Hematopoietic multipotent progenitor cell treated with erythropoietin and hydrocortisone succinate and interleukin-3 and kit ligand, for 8 days (in vitro differentiated cells): ENCODE measurements around the gene PKD2L1.

ENCODE experiments used
- DNase-seq: peaks from one replicate; pipeline ENCODE4 v3.0.0-alpha.2; 2015

The PKD2L1 gene

DNA sequence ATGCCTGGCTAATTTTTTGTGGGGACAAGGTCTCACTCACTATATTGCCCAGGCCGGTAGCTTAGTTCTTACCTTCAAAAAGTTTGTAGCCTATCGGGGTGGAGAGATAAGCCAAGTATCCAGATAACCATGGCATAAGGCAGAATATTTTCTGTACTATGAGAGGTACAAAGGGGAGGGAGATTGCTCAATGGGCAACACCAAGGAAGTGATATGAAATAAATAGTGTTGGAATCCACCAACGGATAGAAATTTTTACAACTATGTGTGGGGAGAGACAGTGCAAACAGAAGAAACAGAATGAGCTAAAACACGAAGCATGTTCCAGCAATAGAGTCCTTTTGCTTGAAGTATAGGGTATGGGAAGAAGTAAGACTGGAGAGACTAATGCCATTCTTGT is 25.1 kb upstream of the PKD2L1 start:
- no peak for DNase-seq

DNA sequence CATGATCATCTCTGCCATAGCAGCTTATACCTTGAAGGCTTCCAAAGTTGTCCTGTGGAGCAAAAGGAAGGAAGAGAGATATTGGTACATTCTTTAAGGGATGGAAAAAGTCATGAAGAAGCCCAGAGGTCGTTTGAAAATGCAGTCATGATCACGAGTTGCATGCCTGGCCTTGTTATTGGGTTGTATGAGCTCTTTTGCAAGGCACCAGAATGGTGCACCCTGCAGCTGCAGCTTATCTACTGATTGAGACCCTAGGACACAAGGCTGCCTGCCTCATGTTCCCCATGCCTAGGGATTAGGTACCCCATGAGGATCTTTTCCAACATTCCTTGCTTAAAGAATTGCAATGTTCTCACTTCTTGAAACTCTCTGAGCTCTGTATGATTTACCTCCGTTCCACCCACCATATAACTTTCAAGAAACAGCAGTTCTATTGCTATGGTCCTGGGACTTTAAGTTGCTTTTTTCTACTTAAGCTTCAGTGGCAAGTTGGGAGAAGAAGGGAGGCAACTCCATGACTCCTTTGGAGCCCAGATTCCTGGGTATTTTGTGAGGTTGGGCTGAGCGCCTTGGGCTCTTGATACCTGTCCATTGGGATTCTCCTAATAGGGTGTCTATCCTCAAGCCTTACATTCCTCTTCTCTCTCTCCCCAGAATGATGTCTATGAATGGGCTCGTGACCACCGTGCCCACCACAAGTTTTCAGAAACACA is 23.9 kb upstream of the PKD2L1 start:
- DNase-seq: no peak

DNA sequence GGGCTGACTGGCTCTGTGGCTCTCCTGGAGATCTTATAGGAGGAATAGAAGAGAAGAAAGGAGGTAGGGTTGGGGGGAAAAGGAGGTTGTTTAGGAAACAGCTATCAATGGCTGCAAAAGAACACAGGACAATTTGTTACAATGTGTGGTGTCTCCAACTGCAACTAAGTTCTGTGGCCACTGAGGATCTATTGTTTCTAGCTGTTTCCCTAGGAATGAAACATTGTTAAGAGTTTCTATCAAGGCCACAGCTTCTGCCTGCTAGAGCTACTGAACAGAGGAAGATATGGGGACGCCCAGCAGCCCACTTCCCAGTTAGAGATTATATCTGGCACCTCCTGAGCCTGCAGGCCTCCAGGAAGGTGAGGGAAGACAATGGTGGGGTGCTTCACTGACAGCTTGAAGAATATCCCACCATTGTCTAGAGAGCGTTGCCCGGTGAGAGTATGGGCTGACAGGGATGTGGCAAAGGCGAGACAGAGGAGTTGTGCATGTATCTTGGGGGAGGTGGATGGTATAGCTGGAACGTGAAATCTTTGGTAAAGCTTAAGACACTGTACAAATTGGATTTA is 21.0 kb upstream of the PKD2L1 start:
- no peak for DNase-seq

DNA sequence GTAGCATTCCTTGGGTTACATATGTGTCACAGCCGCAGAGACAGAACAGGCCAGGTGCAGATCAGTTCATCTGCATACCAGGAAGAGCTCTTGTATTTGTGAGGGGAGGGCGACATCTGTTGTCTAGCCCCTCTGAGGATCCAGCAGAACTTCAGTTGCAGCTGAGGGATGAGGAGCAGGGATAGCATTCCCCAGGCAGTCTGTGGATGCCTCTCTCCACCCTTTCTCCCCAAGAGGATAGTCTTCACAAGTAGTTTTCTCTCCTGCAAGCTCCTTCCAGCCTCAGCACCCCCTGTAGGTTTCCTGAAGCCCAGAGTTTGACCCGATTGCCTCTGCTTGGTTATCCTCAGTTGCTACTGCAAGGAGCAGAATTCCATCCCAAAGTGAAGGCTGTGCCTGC is 19.6 kb upstream of the PKD2L1 start:
- no peak for DNase-seq

DNA sequence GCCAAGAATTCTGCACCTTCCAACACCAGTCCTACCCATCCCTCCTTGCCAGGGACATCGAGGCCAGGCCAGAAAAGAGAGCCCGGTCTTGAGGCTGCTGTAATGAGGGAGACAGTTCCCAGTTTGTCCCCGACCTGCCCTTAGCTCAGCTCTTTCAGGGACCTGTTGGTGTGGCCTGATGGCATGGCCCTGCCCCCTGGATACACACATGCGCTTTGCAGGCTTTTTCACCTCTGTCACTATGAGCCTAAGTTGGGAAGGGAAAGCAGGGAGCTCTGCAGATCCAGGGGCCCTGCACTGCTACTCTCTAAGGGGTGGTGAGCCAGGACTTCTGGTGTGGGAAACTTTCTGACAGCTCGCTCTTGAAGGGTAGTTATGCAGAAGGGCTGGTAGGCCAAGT is 19.1 kb upstream of the PKD2L1 start:
- no peak for DNase-seq

DNA sequence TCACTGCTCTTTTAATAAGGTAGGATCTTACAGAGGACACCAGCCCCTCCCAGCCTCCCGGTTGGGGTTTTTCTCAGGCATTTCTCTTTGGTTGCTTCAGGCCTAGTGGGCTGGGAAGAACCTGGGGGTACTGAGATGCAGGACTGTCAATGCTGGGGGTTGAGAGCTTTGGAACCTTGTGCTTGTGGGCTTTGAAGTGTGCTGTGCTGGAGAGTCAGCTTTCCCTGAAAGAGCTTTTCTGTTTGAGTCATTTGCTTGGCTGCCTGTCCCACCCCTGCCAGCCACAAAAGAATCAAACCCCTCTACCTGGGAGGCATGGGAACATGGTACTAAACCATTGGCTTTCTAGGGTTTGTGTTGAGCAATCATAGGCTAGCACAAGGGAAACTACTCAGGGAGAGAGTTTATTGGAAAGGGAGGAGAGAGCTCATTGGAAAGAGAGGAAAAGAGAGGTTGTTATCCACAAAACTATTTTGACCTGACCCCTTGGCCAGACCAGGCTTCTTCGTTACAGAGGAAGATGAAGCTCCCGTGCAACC is 18.4 kb upstream of the PKD2L1 start:
- DNase-seq: no peak

DNA sequence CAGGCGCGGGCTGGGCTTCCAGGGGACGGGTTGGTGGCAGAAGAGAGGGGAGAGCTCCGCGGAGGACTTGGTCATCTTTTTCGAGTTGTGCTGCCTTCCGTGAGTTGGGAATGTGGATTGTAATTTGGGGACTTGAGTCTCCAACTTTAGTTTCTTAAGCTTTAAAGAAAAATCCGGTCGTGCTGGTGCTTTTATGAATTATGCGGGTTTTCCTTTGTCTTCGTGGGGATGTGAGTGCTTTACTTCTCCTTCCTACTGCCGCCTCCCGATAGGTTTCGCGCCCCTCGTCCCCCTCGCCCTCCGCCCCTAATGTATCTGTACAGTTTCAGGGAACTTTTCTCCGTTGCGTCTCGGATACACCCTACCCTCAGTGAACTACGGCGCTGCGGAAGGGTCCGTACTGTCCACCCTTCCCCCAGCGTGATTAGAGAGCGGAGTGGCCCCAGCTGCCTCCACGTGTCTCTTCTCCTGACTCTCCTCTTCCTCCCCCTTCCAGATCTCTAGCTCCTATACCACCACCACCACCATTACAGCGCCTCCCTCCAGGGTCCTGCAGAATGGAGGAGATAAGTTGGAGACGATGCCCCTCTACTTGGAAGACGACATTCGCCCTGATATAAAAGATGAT is 17.7 kb upstream of the PKD2L1 start:
- DNase-seq: peak; percentile 46

DNA sequence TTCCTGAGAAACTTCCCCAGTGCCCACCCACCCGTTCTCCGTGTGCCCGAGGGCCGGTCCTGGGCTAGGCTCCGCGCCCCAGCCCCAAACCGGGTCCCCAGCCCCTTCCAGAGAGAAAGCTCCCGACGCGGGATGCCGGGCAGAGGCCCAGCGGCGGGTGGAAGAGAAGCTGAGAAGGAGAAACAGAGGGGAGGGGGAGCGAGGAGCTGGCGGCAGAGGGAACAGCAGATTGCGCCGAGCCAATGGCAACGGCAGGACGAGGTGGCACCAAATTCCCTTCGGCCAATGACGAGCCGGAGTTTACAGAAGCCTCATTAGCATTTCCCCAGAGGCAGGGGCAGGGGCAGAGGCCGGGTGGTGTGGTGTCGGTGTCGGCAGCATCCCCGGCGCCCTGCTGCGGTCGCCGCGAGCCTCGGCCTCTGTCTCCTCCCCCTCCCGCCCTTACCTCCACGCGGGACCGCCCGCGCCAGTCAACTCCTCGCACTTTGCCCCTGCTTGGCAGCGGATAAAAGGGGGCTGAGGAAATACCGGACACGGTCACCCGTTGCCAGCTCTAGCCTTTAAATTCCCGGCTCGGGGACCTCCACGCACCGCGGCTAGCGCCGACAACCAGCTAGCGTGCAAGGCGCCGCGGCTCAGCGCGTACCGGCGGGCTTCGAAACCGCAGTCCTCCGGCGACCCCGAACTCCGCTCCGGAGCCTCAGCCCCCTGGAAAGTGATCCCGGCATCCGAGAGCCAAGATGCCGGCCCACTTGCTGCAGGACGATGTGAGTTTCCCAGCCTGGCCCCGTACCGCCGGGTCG is 16.9 kb upstream of the PKD2L1 start, which contains the start of gene SCD:
Gene SCD (plus strand): TSS at position 469 of the 803 bp plus-strand sequence. CDS start 272 bp downstream, at position 741.
- peak; percentile 96 for DNase-seq

DNA sequence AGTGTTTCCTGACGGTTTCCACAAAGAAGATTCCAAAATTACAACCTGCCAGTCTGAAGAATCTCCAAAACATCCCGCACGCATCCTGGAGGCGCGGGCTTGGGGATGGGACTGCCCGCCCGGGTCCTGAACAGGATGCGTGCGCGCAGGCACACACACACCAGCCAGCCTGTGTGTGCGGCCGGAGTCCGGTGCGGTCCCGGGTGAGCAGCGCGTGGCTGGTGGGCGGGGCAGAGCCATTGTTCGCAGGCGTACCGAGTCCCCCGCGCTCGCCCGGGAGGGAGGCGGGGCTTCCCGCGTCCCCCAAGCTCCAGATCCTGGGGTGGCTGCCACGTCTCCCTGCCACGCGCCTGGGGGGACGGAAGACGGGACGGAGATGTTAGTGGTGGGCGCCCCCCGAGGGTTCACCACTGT is 16.3 kb upstream of the PKD2L1 start:
- peak; percentile 70 for DNase-seq

DNA sequence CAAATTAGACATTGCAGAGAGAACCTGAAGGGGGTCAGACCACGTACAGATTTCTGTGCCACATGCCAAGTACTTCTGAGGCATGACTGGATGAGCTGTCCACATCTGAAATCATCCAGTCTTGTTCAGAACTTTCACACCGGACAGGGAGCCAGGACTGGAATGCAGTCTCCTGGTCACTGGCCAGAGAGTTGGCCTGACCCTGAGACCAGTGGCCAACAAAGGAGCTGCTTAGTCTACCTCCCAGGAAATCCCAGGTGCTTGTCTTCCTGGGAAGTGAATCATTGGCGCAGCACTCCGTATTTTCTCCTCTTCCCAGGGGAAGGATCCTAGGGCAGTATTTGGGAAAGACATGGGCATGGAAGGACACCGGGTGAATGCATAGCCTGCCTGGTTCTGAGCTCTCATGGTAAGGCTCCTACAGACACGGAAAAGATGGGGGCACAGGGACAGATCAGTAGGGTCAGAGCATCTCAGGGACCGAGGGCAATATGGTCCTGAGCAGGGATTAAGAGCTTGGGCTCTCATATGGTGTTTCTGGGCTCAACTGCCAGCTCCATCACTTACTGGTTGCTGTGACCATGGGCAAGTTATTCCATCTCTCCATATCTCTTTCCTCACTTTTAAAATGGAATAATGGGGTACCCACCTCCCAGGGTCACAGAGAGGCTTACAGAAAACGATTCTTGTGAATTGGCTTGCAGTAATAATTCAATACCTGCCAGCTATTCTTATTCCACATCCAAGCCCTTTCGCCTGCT is 15.7 kb upstream of the PKD2L1 start:
- no peak for DNase-seq

DNA sequence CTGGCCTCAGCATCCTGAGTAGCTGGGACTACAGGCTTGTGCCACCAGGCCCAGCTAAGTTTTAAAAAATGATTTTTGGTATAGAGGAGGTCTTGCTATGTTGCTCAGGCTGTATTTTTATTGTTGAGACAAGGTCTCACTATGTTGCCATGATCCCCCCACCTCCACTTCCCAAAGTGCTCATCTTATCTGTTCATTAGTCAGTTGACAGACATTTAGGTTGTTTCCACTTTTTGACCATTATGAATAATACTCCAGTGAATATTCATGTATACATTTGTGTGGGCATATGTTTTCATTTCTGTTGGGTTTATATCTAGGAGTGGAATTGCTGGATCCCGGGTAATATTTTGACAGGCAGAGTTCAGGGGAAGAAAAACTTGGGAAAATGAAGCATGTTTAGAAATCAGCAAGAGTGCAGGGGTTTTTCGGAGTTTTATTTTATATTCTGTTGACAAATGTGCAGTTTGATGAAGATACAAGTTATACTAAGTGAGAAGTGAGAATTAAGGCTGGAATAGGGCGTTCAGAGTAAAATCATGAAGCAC is 14.3 kb upstream of the PKD2L1 start:
- no peak for DNase-seq

DNA sequence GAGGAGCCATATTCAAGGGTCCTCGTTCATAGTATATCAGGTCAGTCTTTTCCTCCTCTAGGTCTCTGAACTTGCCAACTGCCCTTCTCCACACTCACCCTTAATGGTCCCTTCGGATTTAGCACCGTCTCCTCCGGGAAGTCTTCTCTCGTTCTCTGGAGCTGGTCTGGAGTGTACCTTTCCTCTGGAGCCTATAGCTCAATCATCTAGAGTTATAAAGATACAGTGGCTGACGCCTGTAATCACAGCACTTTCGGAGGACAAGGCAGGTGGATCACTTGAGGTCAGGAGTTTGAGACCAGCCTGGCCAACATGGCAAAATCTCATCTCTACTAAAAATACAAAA is 12.6 kb upstream of the PKD2L1 start:
- DNase-seq: no peak

DNA sequence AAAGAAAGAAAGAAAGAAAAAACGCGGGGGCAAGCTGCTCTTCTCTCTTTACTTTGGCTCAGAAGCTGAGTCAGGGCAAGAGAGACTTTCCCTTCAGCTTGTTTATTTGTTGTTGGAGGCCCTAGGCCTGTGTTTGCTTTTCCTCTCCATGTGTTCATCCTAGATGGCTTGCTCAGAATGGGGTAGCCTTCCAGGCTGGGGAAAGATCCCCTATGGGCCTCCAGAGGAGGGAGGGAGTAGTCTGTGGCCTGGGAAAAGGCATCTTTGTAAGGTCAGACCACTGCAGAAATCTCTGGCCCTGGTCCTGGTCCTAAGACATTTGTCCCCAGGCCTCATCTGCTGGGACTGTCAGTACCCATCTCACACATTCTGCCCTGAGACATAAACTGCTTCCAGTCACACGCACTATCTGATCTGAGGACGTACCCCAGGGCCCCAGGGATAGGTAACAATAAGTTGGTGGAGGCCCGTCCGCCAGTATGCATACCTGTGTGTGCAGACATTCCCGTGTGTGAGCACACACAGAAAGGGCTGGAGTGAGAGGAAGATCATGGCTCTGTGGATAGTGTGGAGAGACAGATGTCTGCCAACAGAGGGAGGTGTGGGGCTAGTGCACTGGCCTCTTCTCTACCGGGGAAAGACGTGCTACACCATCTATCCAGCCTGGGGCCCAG is 12.1 kb upstream of the PKD2L1 start:
- DNase-seq: peak; percentile 76

DNA sequence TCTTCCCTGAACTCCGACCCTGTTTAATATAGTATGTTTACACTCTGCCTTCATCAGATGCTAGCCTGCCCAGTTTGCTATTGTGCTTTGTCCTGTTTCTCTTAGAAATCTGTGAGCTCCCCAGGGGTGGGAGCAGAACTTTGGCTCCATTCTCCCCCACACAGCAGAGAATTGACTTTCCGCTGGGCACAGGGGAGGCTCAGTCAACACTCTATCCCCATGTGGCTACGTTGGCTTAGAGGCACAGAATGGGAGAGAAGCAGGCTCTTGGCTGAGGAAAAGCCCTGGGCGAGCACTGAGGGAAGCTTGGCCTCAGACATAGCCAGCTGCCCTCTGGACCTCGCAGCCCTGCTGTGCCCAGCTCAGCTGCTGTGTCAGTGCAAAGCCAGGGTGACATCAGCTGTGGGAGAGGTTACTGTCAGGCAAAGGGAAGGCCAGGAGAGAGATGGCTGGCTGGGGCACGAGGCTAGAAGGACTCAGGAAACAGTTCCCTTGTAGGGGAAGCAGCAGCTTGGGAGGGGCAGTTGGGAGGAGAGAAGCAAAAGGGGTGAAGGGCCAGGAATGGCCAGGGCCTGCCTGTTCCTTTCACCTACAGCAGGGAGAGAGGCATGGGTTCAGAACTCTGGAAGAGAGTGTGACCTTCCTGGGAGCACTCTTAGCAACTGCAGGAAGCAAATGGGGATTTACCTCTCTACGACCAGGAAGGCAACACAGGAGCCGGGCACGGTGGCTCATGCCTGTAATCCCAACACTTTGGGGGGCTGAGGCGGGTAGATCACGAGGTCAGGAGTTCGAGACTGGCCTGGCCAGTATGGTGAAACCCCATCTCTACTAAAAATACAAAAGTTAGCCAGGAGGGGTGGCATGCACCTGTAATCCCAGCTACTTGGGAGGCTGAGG is 11.2 kb upstream of the PKD2L1 start:
- no peak for DNase-seq

DNA sequence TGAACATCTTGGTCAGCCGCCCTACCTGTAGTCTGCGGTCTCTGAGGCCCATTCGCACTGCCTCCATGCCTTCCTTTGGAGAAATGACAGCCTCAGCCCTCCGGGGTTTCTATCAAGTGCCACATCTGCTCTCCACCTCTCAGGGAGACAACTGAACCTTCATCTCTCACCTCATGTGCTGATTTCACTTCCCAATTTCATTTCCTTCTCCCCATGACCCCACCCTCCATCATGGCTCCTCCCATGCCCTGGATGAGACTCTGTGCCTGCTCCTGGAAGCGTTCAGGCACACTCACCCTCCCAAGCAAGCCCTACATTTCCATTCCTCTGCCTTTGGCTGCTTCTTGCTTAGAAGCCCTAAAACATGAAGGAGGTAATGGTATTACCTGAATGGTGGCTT is 9.2 kb upstream of the PKD2L1 start:
- DNase-seq: no peak

DNA sequence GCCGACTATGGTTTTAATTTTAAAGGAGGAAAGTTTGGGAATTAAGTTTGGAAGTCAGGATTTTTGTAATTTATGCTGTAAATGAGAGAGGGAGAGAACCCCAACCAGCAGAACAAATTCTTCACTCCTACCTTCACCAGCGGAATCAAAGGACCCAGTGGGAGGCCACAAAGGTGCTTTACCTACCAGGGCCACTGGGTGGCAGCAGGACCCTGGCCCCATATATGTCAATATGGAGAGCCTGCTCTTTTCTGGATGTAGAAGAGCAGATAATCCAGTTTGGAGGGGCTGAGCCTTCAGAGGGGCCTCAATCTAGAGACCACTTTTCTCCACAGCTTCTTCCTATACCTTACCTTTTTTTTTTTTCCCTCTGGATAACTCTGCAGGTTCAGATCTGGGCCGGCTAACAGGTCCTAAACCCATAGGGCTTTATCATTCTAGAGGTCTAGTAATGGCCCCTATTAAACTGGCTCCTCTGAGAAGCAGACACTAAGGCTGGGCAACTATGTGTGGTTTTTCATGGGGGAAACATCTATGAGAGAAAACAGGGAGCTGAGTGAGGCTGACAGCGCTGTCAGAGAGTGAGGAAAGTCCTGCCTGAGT is 8.5 kb upstream of the PKD2L1 start:
- peak; percentile 73 for DNase-seq

DNA sequence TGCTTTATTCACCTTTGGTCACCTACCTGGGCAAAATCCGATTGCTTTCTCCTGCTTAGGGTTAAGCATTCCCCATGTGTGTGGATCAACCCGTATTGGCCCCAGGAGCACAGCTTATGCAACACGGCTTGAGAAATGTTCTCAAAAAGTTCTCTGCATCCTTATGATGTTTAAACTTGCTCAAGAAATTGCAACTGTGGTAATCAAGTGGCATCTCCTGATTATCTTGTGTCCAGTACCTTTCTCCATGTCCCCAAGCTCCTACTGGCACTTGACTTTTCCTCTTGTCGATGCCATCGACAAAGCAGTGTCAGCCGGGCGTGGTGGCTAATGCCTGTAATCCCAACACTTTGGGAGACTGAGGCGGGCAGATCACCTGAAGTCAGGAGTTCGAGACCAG is 4.7 kb upstream of the PKD2L1 start:
- DNase-seq: no peak

DNA sequence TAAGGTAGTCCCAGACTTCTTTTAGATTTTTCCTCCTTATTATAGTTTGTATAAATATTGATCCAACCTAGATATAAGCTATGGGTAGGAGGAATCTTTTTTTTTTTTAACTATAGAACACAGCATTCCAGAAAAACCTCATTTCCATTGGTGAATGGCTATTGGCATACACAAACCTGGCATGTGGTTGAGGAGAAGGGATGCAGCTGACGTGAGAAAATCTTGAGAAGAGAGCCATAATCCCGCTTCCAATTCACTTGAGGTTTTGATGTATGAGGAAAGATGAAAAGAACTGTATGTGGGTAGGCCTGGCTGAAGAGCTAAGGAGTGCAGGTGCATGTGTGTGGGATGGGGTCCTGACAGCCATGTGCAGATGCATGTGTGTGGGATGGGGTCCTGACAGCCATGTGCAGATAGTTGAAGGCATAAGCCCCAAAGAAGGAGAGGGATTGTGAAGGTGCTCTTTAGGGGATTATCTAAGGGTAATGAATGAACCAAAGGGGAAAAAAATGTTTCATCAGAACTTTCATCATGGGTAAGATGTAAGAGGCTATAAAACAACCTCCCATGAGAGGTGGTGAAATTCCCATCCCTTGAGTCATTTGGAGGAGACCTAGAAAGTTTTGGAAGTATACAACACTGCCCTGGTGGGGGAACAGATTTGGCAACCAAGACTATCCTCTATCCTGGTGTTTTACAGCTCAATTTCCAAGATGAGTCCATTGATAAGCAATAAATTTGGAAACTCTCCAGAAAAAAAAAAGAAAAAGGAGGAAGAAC is 3.8 kb upstream of the PKD2L1 start:
- DNase-seq: no peak

DNA sequence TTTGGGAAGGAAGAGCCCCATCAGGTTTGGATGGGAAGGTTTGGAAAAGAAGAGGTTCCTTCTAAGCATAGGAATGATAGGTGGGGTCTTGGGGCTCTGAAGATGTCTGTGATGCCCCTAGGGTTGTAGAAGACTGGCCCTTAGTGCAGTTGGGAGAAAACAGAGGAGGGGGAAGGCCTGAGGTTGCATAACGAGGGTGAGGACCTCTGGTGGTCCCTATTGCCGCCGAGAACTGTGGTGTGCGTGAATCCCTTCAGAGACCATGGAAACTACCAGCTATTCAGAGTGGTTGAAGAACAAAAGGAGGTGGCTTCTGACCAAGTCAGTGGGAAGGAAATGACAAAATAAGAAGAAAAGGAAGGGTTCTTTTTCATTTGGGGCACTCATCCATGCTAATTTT is 3.1 kb upstream of the PKD2L1 start:
- no peak for DNase-seq
